CD4-positive, alpha-beta T cell treated with Interferon alpha-2 for 1 hour (primary cell): ENCODE measurements around the gene CMKLR1.

ENCODE experiments used
- DNase-seq, 2 donors: peaks; one replicate each; pipeline ENCODE4 v3.0.0-alpha.2; 2020 to 2022

The CMKLR1 gene

GRCh38 chr12:108257610-108258106, 81.5 kb downstream of the CMKLR1 start:
- no peak for DNase-seq

GRCh38 chr12:108257004-108257403, 82.1 kb downstream of the CMKLR1 start:
- DNase-seq: no peak

GRCh38 chr12:108255252-108255602, 83.9 kb downstream of the CMKLR1 start:
- no peak for DNase-seq

GRCh38 chr12:108254517-108255251, 84.4 kb downstream of the CMKLR1 start:
- no peak for DNase-seq

- no peak for DNase-seq
Measured at GRCh38 chr12:108254030-108254429, 85.1 kb downstream of the CMKLR1 start.

GRCh38 chr12:108253540-108253939, 85.6 kb downstream of the CMKLR1 start:
- DNase-seq: no peak

GRCh38 chr12:108252523-108252922, 86.6 kb downstream of the CMKLR1 start:
- DNase-seq: no peak

- DNase-seq: no peak
Measured at GRCh38 chr12:108248011-108248410, 91.1 kb downstream of the CMKLR1 start.

- DNase-seq: no peak
Measured at GRCh38 chr12:108247130-108247529, 92.0 kb downstream of the CMKLR1 start.

- no peak for DNase-seq
Measured at GRCh38 chr12:108241986-108242703, 97.0 kb downstream of the CMKLR1 start.

- no peak for DNase-seq
Measured at GRCh38 chr12:108240928-108241327, 98.2 kb downstream of the CMKLR1 start.

- no peak for DNase-seq
Measured at GRCh38 chr12:108240027-108240785, 98.9 kb downstream of the CMKLR1 start.

- no peak for DNase-seq
Measured at GRCh38 chr12:108239378-108239777, 99.7 kb downstream of the CMKLR1 start.

GRCh38 chr12:108238474-108238873, 100.6 kb downstream of the CMKLR1 start:
- DNase-seq: no peak
